ENCODE results near the gene ELL2. TPM values are rescaled to one million over a fixed set of nuclear protein-coding genes. Genes with fewer than 3 reads are reported as not detected.

Gene ELL2
- total RNA-seq, 2 donors from 2014 or later: 83.9 to 248 TPM

DNA sequence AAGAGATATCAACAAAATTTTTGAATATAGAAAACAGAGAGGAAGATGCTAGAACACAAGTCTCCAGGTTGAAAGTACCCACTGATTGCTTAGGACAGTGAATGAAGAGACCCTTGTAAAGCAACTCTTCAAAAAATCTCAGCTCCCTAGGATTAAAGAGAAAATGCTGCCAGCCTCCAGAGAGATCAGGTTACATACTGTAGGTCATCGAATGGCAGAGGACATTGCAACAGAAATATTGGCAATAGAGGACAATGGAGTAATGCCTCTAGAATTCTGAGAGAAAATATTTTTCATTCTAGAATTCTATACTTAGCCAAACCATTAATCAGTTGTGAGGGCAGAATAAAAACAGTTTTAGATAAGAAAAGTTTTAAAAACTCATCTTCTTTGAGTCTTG lies 43.1 kb upstream of the ELL2 start:
- Histone ChIP-seq H3K4me3 (no peak overlapping the region), H3K4me1 (ENCODE audit: control insufficient read depth in 1 of 2, low read depth in 2 of 2) (peaks cover 0 to 6% of the 10 kb centered on the region in 2 donors), H3K36me3 (no peaks in the 10 kb centered on the region), H3K27me3 (replicated peaks; ENCODE audit: insufficient read depth) (no peaks in the 10 kb centered on the region), H3K9me3 (no peaks in the 10 kb centered on the region), H3K27ac (no peak overlapping the region)
- TF ChIP-seq, protein P1, sequence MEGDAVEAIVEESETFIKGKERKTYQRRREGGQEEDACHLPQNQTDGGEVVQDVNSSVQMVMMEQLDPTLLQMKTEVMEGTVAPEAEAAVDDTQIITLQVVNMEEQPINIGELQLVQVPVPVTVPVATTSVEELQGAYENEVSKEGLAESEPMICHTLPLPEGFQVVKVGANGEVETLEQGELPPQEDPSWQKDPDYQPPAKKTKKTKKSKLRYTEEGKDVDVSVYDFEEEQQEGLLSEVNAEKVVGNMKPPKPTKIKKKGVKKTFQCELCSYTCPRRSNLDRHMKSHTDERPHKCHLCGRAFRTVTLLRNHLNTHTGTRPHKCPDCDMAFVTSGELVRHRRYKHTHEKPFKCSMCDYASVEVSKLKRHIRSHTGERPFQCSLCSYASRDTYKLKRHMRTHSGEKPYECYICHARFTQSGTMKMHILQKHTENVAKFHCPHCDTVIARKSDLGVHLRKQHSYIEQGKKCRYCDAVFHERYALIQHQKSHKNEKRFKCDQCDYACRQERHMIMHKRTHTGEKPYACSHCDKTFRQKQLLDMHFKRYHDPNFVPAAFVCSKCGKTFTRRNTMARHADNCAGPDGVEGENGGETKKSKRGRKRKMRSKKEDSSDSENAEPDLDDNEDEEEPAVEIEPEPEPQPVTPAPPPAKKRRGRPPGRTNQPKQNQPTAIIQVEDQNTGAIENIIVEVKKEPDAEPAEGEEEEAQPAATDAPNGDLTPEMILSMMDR (IDR thresholded peaks at IDR 0.05): no peak
- ATAC-seq (ENCODE audit: insufficient number of reproducible peaks, low FRiP score, low read depth): no peak
- DNase-seq (ENCODE audit: low spot score): no peak

- no peaks in the 10 kb centered on the region for H3K9me3 ChIP-seq
- DNase-seq (ENCODE audit: low spot score): no peak
- peaks cover 0 to 6% of the 10 kb centered on the region in 2 donors for H3K4me1 ChIP-seq (ENCODE audit: control insufficient read depth in 1 of 2, low read depth in 2 of 2)
- no peaks in the 10 kb centered on the region for H3K27me3 ChIP-seq (replicated peaks; ENCODE audit: insufficient read depth)
- TF ChIP-seq, protein P1 (IDR thresholded peaks at IDR 0.05): no peak
- no peak for ATAC-seq (ENCODE audit: insufficient number of reproducible peaks, low FRiP score, low read depth)
- no peak overlapping the region for H3K27ac ChIP-seq
- no peak overlapping the region for H3K4me3 ChIP-seq
- no peaks in the 10 kb centered on the region for H3K36me3 ChIP-seq
Observed at GRCh38 chr5:96004087-96004486, 42.4 kb upstream of the ELL2 start.

- Histone ChIP-seq H3K36me3 (no peaks in the 10 kb centered on the region), H3K9me3 (no peaks in the 10 kb centered on the region), H3K4me1 (ENCODE audit: control insufficient read depth in 1 of 2, low read depth in 2 of 2) (no peaks in the 10 kb centered on the region), H3K27me3 (replicated peaks; ENCODE audit: insufficient read depth) (no peaks in the 10 kb centered on the region), H3K4me3 (no peak overlapping the region), H3K27ac (no peak overlapping the region)
- ATAC-seq (ENCODE audit: insufficient number of reproducible peaks, low FRiP score, low read depth) (no peak), DNase-seq (ENCODE audit: low spot score) (no peak)
- TF ChIP-seq, protein P1 (IDR thresholded peaks at IDR 0.05): no peak
Observed at GRCh38 chr5:96001262-96001661, 39.6 kb upstream of the ELL2 start.

DNA sequence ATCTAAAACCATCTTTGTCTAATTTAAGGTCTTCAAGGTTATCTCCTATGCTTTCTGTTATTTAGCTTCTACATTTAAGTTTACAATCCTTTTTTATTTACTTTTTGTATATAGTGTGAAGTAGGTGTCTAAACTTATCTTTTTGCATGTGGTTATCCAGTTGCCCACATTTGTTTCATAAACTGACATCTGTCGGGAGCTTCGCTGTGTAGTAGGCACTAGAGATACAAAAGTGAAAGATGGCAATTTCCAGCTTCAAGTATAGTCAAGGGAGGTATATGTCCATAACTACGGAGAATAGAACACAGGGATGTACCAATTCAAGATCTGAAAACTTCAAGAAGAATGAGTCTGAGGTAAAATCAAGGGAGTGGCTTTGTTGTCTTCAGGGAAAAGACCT lies 38.7 kb upstream of the ELL2 start:
- ATAC-seq (ENCODE audit: insufficient number of reproducible peaks, low FRiP score, low read depth) (no peak), DNase-seq (ENCODE audit: low spot score) (no peak)
- Histone ChIP-seq H3K4me3 (no peak overlapping the region), H3K36me3 (no peaks in the 10 kb centered on the region), H3K9me3 (no peaks in the 10 kb centered on the region), H3K4me1 (ENCODE audit: control insufficient read depth in 1 of 2, low read depth in 2 of 2) (no peaks in the 10 kb centered on the region), H3K27ac (no peak overlapping the region), H3K27me3 (replicated peaks; ENCODE audit: insufficient read depth) (no peaks in the 10 kb centered on the region)
- TF ChIP-seq, protein P1 (IDR thresholded peaks at IDR 0.05): no peak

- Histone ChIP-seq H3K9me3 (no peaks in the 10 kb centered on the region), H3K4me1 (ENCODE audit: control insufficient read depth in 1 of 2, low read depth in 2 of 2) (no peaks in the 10 kb centered on the region), H3K36me3 (no peaks in the 10 kb centered on the region), H3K27ac (no peak overlapping the region), H3K27me3 (replicated peaks; ENCODE audit: insufficient read depth) (no peaks in the 10 kb centered on the region), H3K4me3 (no peak overlapping the region)
- ATAC-seq (ENCODE audit: insufficient number of reproducible peaks, low FRiP score, low read depth) (no peak), DNase-seq (ENCODE audit: low spot score) (no peak)
- TF ChIP-seq, protein P1 (IDR thresholded peaks at IDR 0.05): no peak
Observed at GRCh38 chr5:95996904-95997723, 35.5 kb upstream of the ELL2 start.
